Ectodermal cell (in vitro differentiated cells): ENCODE measurements around the gene CD3E.

Source experiments
- H3K27ac ChIP-seq: 2 replicates; pipeline ENCODE4 v1.7.0; 2013; ENCODE audit warnings: mild to moderate bottlenecking, low read depth, low read length; ENCODE audit not compliant: insufficient read depth, poor library complexity, severe bottlenecking
- H3K27me3 ChIP-seq: 2 replicates; pipeline ENCODE4 v1.7.0; 2013; ENCODE audit warnings: mild to moderate bottlenecking, low read length; ENCODE audit not compliant: insufficient read depth, control insufficient read depth, poor library complexity, severe bottlenecking
- H3K36me3 ChIP-seq: one replicate; pipeline ENCODE4 v1.7.0; 2013; ENCODE audit warnings: low read length; ENCODE audit not compliant: control insufficient read depth, insufficient read depth
- H3K4me1 ChIP-seq: one replicate; pipeline ENCODE4 v1.7.0; 2013; ENCODE audit warnings: low read length; ENCODE audit not compliant: control insufficient read depth, insufficient read depth
- H3K4me3 ChIP-seq: 2 replicates; pipeline ENCODE4 v1.7.0; 2013; ENCODE audit warnings: low read depth, low read length, control low read depth; ENCODE audit not compliant: insufficient read depth
- H3K9me3 ChIP-seq: 2 replicates; pipeline ENCODE4 v1.7.0; 2013; ENCODE audit warnings: mild to moderate bottlenecking, low read length, moderate library complexity; ENCODE audit not compliant: control insufficient read depth
- WGBS, 2 experiments: methylation state at CpG; one replicate each; pipeline ENCODE4 v1.1.7; 2013; ENCODE audit warnings: missing lambda C conversion rate in 2 of 2; 5-methylcytosine and 5-hydroxymethylcytosine counted together

CD3E gene

DNA sequence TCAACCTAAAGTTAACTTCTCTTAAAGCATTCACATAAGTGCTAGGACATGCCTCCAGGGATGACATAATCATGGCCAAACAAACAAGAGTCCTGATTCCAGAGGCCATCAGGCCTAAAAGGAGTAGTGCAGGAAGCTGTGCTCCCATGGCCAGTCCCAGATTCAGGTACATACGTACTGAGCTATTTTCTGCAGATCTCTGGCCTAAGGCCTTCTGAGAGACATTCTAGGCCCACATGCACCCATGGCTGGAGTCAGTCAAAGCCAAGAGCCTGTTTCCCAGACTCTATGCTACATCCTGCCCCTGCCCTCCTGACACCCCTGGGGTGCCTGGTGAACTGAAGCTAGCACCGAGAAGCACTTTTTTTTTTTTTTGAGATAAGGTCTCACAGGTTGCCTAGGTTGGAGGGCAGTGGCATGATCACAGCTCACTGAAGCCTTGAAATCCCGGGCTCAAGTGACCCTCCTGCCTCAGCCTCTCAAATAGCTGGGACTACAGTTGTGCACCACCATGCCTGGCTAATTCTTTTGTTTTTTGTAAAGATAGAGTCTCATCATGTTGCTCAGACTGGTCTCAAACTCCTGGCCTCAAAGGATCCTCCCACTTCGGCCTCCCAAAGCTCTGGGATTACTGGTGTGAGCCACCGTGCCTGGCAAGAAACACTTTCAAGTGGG is 37.4 kb downstream of the CD3E start:
- Histone ChIP-seq H3K27me3 (peaks cover 10% of the 10 kb centered on the region), H3K4me1 (no peaks in the 10 kb centered on the region), H3K9me3 (no peaks in the 10 kb centered on the region), H3K27ac (no peak overlapping the region), H3K4me3 (no peak overlapping the region), H3K36me3 (no peaks in the 10 kb centered on the region)
- WGBS, 2 experiments = 90 to 91% methylated on average over 5 of the region's 5 CpGs

GRCh38 chr11:118342503-118343161 is 38.1 kb downstream of the CD3E start, which contains the start of gene CD3D:
Gene CD3D (minus strand): TSS chr11:118342705. CDS start chr11:118342607, 98 bp downstream.
- H3K4me3 ChIP-seq = no peak within 1 kb of the TSS
- peaks cover 11% of the 10 kb centered on the region for H3K27me3 ChIP-seq
- no peaks in the 10 kb centered on the region for H3K9me3 ChIP-seq
- no peaks in the 10 kb centered on the region for H3K36me3 ChIP-seq
- WGBS, 2 experiments = 85 to 86% methylated on average over 13 of the region's 13 CpGs
- H3K27ac ChIP-seq = no peak within 1 kb of the TSS
- no peaks in the 10 kb centered on the region for H3K4me1 ChIP-seq

DNA sequence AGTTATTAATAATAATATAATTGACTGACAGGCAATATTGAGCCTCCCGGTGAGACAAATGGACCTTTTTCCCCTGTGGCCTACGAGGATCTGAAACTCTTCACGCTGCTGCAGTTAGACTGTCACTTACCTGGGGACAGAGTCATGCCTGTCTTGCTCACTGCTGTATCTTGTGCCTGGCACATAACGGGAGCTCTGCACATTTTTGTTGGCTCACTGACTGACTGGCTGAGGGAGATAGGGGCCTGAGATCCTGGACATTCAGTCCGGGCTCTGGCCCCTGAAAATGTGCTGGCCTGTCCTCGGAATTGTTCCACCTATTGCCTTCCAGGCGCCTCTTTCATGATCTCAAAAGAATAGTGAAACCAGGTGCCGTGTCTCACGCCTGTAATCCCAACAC is 38.7 kb downstream of the CD3E start:
- peaks cover 12% of the 10 kb centered on the region for H3K27me3 ChIP-seq
- no peaks in the 10 kb centered on the region for H3K36me3 ChIP-seq
- H3K27ac ChIP-seq = no peak overlapping the region
- 76 to 84% methylated on average over 9 of the region's 9 CpGs for WGBS, 2 experiments
- H3K9me3 ChIP-seq = no peaks in the 10 kb centered on the region
- no peak overlapping the region for H3K4me3 ChIP-seq
- no peaks in the 10 kb centered on the region for H3K4me1 ChIP-seq

GRCh38 chr11:118343981-118344515 is 39.5 kb downstream of the CD3E start, which contains the start of gene CD3G:
Gene CD3G (plus strand): TSS chr11:118344344. CDS start chr11:118344424, 80 bp downstream.
- Histone ChIP-seq H3K4me3 (no peak within 1 kb of the TSS), H3K36me3 (no peaks in the 10 kb centered on the region), H3K27me3 (peaks cover 17% of the 10 kb centered on the region), H3K4me1 (no peaks in the 10 kb centered on the region), H3K27ac (no peak within 1 kb of the TSS), H3K9me3 (no peaks in the 10 kb centered on the region)
- WGBS, 2 experiments = 85 to 88% methylated on average over 6 of the region's 6 CpGs

DNA sequence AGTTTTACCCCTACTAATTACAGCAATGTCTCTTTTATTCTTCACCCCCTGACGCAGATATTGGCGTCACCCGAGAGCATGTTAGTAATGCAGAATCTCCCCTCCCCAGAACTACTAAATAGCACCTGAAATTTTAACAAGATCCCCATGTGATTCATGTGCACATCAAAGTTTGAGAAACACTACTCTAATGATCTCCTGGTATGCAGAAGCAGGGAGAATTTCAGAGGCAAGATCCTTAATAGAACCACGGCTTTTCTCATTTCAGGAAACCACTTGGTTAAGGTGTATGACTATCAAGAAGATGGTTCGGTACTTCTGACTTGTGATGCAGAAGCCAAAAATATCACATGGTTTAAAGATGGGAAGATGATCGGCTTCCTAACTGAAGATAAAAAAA is 44.9 kb downstream of the CD3E start:
- Histone ChIP-seq H3K4me3 (no peak overlapping the region), H3K27me3 (peaks cover 25% of the 10 kb centered on the region), H3K4me1 (no peaks in the 10 kb centered on the region), H3K36me3 (no peaks in the 10 kb centered on the region), H3K27ac (no peak overlapping the region), H3K9me3 (no peaks in the 10 kb centered on the region)
- WGBS, 2 experiments = 93% methylated on average over 6 of the region's 6 CpGs

- Histone ChIP-seq H3K36me3 (no peaks in the 10 kb centered on the region), H3K27ac (no peak overlapping the region), H3K27me3 (peaks cover 28% of the 10 kb centered on the region), H3K4me1 (no peaks in the 10 kb centered on the region), H3K4me3 (no peak overlapping the region), H3K9me3 (no peaks in the 10 kb centered on the region)
- WGBS, 2 experiments = 20 to 31% methylated on average over 4 to 5 of the region's 6 CpGs
Observed at GRCh38 chr11:118353084-118353710, 48.7 kb downstream of the CD3E start.

- Histone ChIP-seq H3K27me3 (peaks cover 18% of the 10 kb centered on the region), H3K4me1 (peaks cover 7% of the 10 kb centered on the region), H3K9me3 (no peaks in the 10 kb centered on the region), H3K36me3 (no peaks in the 10 kb centered on the region), H3K27ac (no peak overlapping the region), H3K4me3 (no peak overlapping the region)
- WGBS, 2 experiments = 69% methylated on average over 3 of the region's 3 CpGs
Observed at GRCh38 chr11:118358071-118358470, 53.5 kb downstream of the CD3E start.

DNA sequence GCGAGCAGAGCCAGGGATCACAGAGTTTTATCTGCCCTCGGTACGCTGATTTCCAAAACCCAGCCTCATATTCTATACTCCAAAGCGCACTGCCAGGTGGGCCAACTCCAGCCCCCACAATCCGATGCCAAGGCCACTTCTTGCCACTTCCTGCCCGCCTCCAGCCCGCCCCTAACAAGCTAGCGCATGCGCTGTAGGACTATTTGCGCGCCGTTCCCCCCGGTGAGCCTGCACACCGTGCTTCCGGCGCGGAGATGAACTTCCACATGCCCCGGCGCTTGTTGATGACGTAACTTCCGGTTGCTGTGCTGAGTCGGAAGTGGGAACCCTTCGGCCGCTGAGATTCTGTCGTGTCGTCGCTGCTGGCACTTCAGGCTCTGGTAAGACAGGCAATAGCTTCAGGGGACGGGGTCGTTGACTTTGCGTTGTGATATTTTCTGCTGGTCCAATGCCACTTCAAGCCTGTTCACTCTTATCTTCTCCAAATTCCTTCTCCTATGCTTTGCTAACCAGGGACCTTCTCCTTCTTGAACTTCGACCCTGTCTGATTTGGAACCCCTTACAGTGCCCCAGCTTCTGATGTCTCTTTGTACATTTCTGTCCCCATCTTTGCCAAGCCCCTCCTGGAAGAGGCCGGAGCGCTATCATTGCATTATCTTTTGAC is 54.9 kb downstream of the CD3E start, which contains the start of gene UBE4A:
UBE4A (plus strand) TSS at position 306 of the 664 bp plus-strand sequence. CDS start 5,481 bp downstream, outside the sequence.
- Histone ChIP-seq H3K36me3 (no peaks in the 10 kb centered on the region), H3K27me3 (peaks cover 18% of the 10 kb centered on the region), H3K4me1 (peaks cover 7% of the 10 kb centered on the region), H3K4me3 (peak within 1 kb of the TSS; percentile 96), H3K27ac (no peak within 1 kb of the TSS), H3K9me3 (no peaks in the 10 kb centered on the region)
- WGBS, 2 experiments = 10 to 11% methylated on average over 33 of the region's 33 CpGs

GRCh38 chr11:118364956-118365615 is 60.6 kb downstream of the CD3E start:
- Histone ChIP-seq H3K36me3 (no peaks in the 10 kb centered on the region), H3K4me3 (no peak overlapping the region), H3K4me1 (peaks cover 6% of the 10 kb centered on the region), H3K27ac (no peak overlapping the region), H3K9me3 (no peaks in the 10 kb centered on the region), H3K27me3 (no peaks in the 10 kb centered on the region)
- WGBS, 2 experiments = 90 to 100% methylated on average over 2 to 3 of the region's 3 CpGs
